Endothelial cell of umbilical vein (primary cell): ENCODE measurements around the gene HSD3B7. TPM values are rescaled to one million over a fixed set of nuclear protein-coding genes. Genes with fewer than 3 reads are reported as not detected.

ENCODE experiments used
- BruUV-seq: library from RNA; stranded (reverse); fragments of 400-500 nt; replicated peaks from 2 replicates; lab custom pipeline; 2021; lab: Mats Ljungman, UMichigan
- CTCF ChIA-PET: fragments of 300-600, 350-600 bp; sonication (Branson Sonifier 250); formaldehyde crosslinking; loops from one replicate; lab custom pipeline; 2021; ENCODE audit warnings: antibody characterized with exemption, inconsistent platforms; lab: Charles Lee
- POLR2A ChIA-PET: fragments of 300-600, 350-600 bp; sonication (Branson Sonifier 250); formaldehyde crosslinking; loops from one replicate; lab custom pipeline; 2021; ENCODE audit warnings: antibody characterized with exemption, inconsistent platforms; lab: Charles Lee
- DNase-seq: peaks from one replicate; pipeline ENCODE4 v3.0.0-alpha.2; 2011; ENCODE audit warnings: low read depth, low spot score
- FAIRE-seq: peaks from 2 replicates; lab custom pipeline; 2011; peaks lifted over from hg19 to GRCh38; lab: Jason Lieb, UNC
- H2AFZ ChIP-seq: 2 replicates; pipeline ENCODE4 v1.6.0; 2012; ENCODE audit warnings: low read depth, low read length, control low read depth, inconsistent platforms
- H3K27ac ChIP-seq: 2 replicates; pipeline ENCODE4 v1.5.1; 2011; ENCODE audit warnings: low read depth, mild to moderate bottlenecking, control low read depth, low read length, moderate library complexity; ENCODE audit not compliant: insufficient read depth
- H3K27me3 ChIP-seq, 2 experiments: 2 replicates each; pipeline versions ENCODE4 v1.6.0 to v1.6.1; 2011; ENCODE audit warnings: low read length in 2 of 2, mixed read lengths in 1 of 2; ENCODE audit not compliant: control insufficient read depth in 2 of 2, insufficient read depth in 2 of 2
- H3K36me3 ChIP-seq, 2 experiments: 2 replicates in 1 of 2; 3 replicates in 1 of 2; pipeline ENCODE4 v1.5.1; 2011; ENCODE audit warnings: low read length in 2 of 2, mild to moderate bottlenecking in 1 of 2, moderate library complexity in 1 of 2; ENCODE audit not compliant: control insufficient read depth in 2 of 2, insufficient read depth in 2 of 2; ENCODE audit errors: extremely low read depth in 1 of 2
- H3K4me1 ChIP-seq: 3 replicates; pipeline ENCODE4 v1.5.1; 2011; ENCODE audit warnings: mild to moderate bottlenecking, low read length; ENCODE audit not compliant: control insufficient read depth, insufficient read depth; ENCODE audit errors: extremely low read depth
- H3K4me2 ChIP-seq: 2 replicates; pipeline ENCODE4 v1.6.1; 2011; ENCODE audit warnings: low read length, control low read depth, mixed read lengths; ENCODE audit not compliant: insufficient read depth
- H3K4me3 ChIP-seq, 3 experiments: fragments of 200-600 bp in 1 of 3; sonication (generic), shearing (Covaris generic) in 1 of 3; replicated peaks in 1 of 3; 2 replicates each; pipeline ENCODE4 v1.5.1; 2011 to 2016; ENCODE audit warnings: control low read depth in 3 of 3, low read length in 3 of 3, mild to moderate bottlenecking in 2 of 3, inconsistent platforms in 1 of 3, low read depth in 1 of 3, moderate library complexity in 1 of 3; ENCODE audit not compliant: insufficient read depth in 1 of 3
- H3K79me2 ChIP-seq: 2 replicates; pipeline ENCODE4 v1.6.0; 2012; ENCODE audit warnings: low read length, inconsistent platforms; ENCODE audit not compliant: control insufficient read depth, insufficient read depth
- H3K9ac ChIP-seq: replicated peaks from 2 replicates; pipeline ENCODE3; 2011; ENCODE audit warnings: low read length, control low read depth; ENCODE audit not compliant: insufficient read depth; ENCODE audit errors: extremely low read depth
- H3K9me1 ChIP-seq: replicated peaks from 3 replicates; pipeline ENCODE4 v1.6.0; 2011; ENCODE audit warnings: mild to moderate bottlenecking, low read length; ENCODE audit not compliant: control insufficient read depth, insufficient read depth; ENCODE audit errors: extremely low read depth
- H3K9me3 ChIP-seq: replicated peaks from 2 replicates; pipeline ENCODE4 v1.5.1; 2012; ENCODE audit warnings: low read length, inconsistent platforms; ENCODE audit not compliant: control insufficient read depth, insufficient read depth
- H4K20me1 ChIP-seq: replicated peaks from 2 replicates; pipeline ENCODE3; 2011; ENCODE audit warnings: mild to moderate bottlenecking, low read length; ENCODE audit not compliant: control insufficient read depth, insufficient read depth; ENCODE audit errors: extremely low read depth
- CTCF ChIP-seq, 2 donors: IDR thresholded peaks; 1 replicate in 1 of 2; 2 replicates in 1 of 2; pipeline ENCODE4 v1.5.1; 2011; ENCODE audit warnings: low read length in 2 of 2, mild to moderate bottlenecking in 2 of 2, moderate library complexity in 2 of 2, control low read depth in 1 of 2, inconsistent platforms in 1 of 2, low read depth in 1 of 2; ENCODE audit not compliant: insufficient read depth in 1 of 2; ENCODE audit errors: extremely low read depth in 1 of 2
- EZH2 ChIP-seq: IDR thresholded peaks from 2 replicates; pipeline ENCODE4 v1.6.1; 2012; ENCODE audit warnings: borderline replicate concordance, low read depth, mild to moderate bottlenecking, moderate library complexity, low read length, inconsistent platforms; ENCODE audit not compliant: severe bottlenecking
- FOS ChIP-seq: IDR thresholded peaks from 2 replicates; pipeline ENCODE4 v1.6.1; 2011; ENCODE audit warnings: mild to moderate bottlenecking, low read length, moderate library complexity, borderline replicate concordance; ENCODE audit not compliant: insufficient read depth
- GATA2 ChIP-seq: IDR thresholded peaks from 2 replicates; pipeline ENCODE4 v1.7.0; 2011; ENCODE audit warnings: low read depth, mild to moderate bottlenecking, moderate library complexity, mixed read lengths, low read length; ENCODE audit not compliant: insufficient read length, insufficient read depth
- JUN ChIP-seq: IDR thresholded peaks from 2 replicates; pipeline ENCODE4 v1.6.1; 2011; ENCODE audit warnings: borderline replicate concordance, low read depth; ENCODE audit not compliant: insufficient read length, insufficient read depth
- MAX ChIP-seq: IDR thresholded peaks from 2 replicates; pipeline ENCODE4 v1.6.1; 2011; ENCODE audit not compliant: insufficient read depth, insufficient read length
- MYC ChIP-seq: IDR thresholded peaks from one replicate; pipeline ENCODE4 v1.6.1; 2011; ENCODE audit warnings: mild to moderate bottlenecking, low read depth, low read length
- POLR2A ChIP-seq: IDR thresholded peaks from 2 replicates; pipeline ENCODE4 v1.6.1; 2012; ENCODE audit warnings: low read depth, mild to moderate bottlenecking, control low read depth, low read length
- POLR2AphosphoS5 ChIP-seq: IDR thresholded peaks from 2 replicates; pipeline ENCODE4 v1.6.1; 2012; ENCODE audit warnings: low read depth, mild to moderate bottlenecking, control low read depth, low read length, moderate library complexity; ENCODE audit not compliant: insufficient read depth
- dilution Hi-C: fragments of 300-500 bp; cut with MboI; formaldehyde crosslinking; loops from one replicate; pipeline ENCODE4 v1.15.0; 2019; ENCODE audit warnings: low sequenced_read_pairs; ENCODE audit not compliant: extremely low pct_ligation_motif_present
- intact Hi-C: fragments of 100-400 bp; cut with micrococcal nuclease; formaldehyde crosslinking; loops from one replicate; pipeline ENCODE4 v1.10.0; 2022
- polyA plus RNA-seq, 4 experiments: library from polyadenylated mRNA; depleted of rRNA in 3 of 4; stranded (reverse) in 3 of 4; unstranded in 1 of 4; fragments of >200 nt; gene quantifications; 2 replicates each; pipeline versions ENCODE4 v1.2.1 to v1.2.3, GENCODE V29; 2011 to 2012; ENCODE audit warnings: missing spikeins in 1 of 4
- total RNA-seq: library from RNA; stranded (reverse); gene quantifications from 2 replicates; pipeline ENCODE4 v1.2.3, GENCODE V29; 2021

The HSD3B7 gene
- total and polyA plus RNA-seq, 2 donors (not counting 3 experiments of a cell fraction or from before 2014, with no cell fraction given), result 3.5 to 4.8 TPM

GRCh38 chr16:31002862-31003341, 17.9 kb downstream of the HSD3B7 start:
- no peak for TF ChIP-seq GATA2
- ChIA-PET CTCF (interaction anchor here (1.0 to 1.4 kb wide), 3 partner anchors 8 to 18 kb away, joined by 3 read pairs; partner anchors contain the start of gene HSD3B7), POLR2A (no interaction called here)
- Histone ChIP-seq H3K9ac (no peak overlapping the region), H4K20me1 (no peaks in the 10 kb centered on the region), H3K4me2 (no peak overlapping the region), H3K9me1 (no peaks in the 10 kb centered on the region), H2AFZ (no peak overlapping the region), H3K36me3 (no peaks in the 10 kb centered on the region), H3K27ac (no peak overlapping the region), H3K4me1 (no peaks in the 10 kb centered on the region), H3K9me3 (no peaks in the 10 kb centered on the region), H3K27me3 (peaks cover 2 to 3% of the 10 kb centered on the region in 2 experiments), H3K4me3 (no peak overlapping the region), H3K79me2 (no peaks in the 10 kb centered on the region)
- intact Hi-C loops, result no loop called here
- no TSS peak for BruUV-seq
- no peak for FAIRE-seq
- dilution Hi-C loops, result no loop called here
- DNase-seq, result no peak

GRCh38 chr16:31003744-31004143, 18.7 kb downstream of the HSD3B7 start:
- H3K27me3 ChIP-seq, result peaks cover 2 to 3% of the 10 kb centered on the region in 2 experiments
- no peaks in the 10 kb centered on the region for H3K9me1 ChIP-seq
- dilution Hi-C loops (no loop called here), intact Hi-C loops (no loop called here)
- DNase-seq (no peak), FAIRE-seq (no peak)
- no peak overlapping the region for H2AFZ ChIP-seq
- H3K4me2 ChIP-seq, result no peak overlapping the region
- ChIA-PET CTCF (interaction anchor here (1.0 to 1.4 kb wide), 3 partner anchors 9 to 96 kb away, joined by 3 read pairs; no protein-coding TSS in a partner anchor), POLR2A (no interaction called here)
- H3K79me2 ChIP-seq, result no peaks in the 10 kb centered on the region
- no peaks in the 10 kb centered on the region for H3K9me3 ChIP-seq
- no peak overlapping the region for H3K9ac ChIP-seq
- no peaks in the 10 kb centered on the region for H3K36me3 ChIP-seq
- H3K4me1 ChIP-seq, result no peaks in the 10 kb centered on the region
- H3K27ac ChIP-seq, result no peak overlapping the region
- H4K20me1 ChIP-seq, result no peaks in the 10 kb centered on the region
- TF ChIP-seq JUN (no peak), POLR2AphosphoS5 (no peak), CTCF (IDR thresholded peaks at IDR 0.05; ENCODE audit: extremely low read depth in 1 of 2, insufficient read depth in 1 of 2, low read depth in 1 of 2, low read length in 2 of 2) (no peak), GATA2 (no peak), MAX (no peak), EZH2 (no peak), FOS (no peak), POLR2A (no peak), MYC (no peak)
- H3K4me3 ChIP-seq, result no peak overlapping the region
- BruUV-seq, result no TSS peak
